Hindlimb muscle (tissue), 1 donor: ENCODE data around the gene SLFN13. TPM values are rescaled to one million over a fixed set of nuclear protein-coding genes. Genes with fewer than 3 reads are reported as not detected.
"Not testable (repeated sequence)": the region's sequence is repeated elsewhere in the genome, so short reads cannot be mapped to it uniquely, and the experiment has no call there.

ENCODE experiments used
- DNase-seq: peaks from one replicate; pipeline ENCODE4 v3.0.0-alpha.2; 2013
- polyA plus RNA-seq: library from polyadenylated mRNA; unstranded; fragments of 120-200 nt; gene quantifications from one replicate; pipeline ENCODE4 v1.2.1, GENCODE V29; 2013; ENCODE audit not compliant: insufficient read length

Gene SLFN13
- polyA plus RNA-seq, 1 donor = 6.9 TPM

GRCh38 chr17:35432176-35433074 lies 16.1 kb downstream of the SLFN13 start, which contains the start of gene SLFN12:
Gene SLFN12 (minus strand): TSS chr17:35432500. CDS start chr17:35423028, 9,472 bp downstream.
- DNase-seq = peak; percentile 91

- no peak for DNase-seq
These were observed 18.9 kb downstream of the SLFN13 start for GRCh38 chr17:35429702-35430101.

DNA sequence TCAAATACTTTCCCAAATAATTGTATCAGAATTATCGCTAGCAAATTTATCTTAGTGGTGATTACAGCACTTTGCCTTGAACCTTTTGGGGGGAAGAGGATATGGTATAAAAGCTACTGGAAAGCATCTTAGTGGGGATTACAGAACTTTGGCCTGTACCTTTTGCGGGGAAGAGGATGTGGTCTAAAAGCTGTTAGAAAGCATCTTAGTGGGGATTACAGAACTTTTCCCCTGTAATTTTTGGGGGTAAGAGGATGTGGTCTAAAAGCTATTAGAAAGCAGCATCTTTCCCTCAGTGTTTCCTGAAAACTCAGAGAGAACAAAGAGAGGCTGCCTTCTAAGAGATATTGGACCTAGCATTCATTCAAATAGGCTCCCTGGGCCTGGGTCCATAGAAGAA lies 20.3 kb downstream of the SLFN13 start:
- no peak for DNase-seq

DNA sequence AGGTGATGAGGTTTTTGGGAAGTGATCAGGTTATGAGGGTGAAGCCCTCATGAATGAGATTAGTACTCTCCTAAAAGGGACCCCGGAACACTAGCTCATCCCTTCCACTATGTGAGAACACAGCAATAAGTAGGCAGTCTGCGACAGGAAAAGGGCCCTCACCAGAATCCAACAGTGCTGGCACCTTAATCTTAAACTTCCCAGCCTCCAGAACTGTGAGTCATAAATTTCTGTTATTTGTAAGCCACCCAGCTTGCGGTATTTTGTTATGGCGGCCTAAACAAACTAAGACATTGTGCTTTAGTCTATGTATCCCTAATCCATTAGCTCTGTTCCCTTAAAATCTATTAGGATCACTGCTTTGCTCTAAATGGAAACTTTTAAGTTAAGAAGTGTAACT lies 24.8 kb downstream of the SLFN13 start:
- DNase-seq = no peak

GRCh38 chr17:35421069-35421468 lies 27.5 kb downstream of the SLFN13 start:
- DNase-seq = not testable (repeated sequence)

DNA sequence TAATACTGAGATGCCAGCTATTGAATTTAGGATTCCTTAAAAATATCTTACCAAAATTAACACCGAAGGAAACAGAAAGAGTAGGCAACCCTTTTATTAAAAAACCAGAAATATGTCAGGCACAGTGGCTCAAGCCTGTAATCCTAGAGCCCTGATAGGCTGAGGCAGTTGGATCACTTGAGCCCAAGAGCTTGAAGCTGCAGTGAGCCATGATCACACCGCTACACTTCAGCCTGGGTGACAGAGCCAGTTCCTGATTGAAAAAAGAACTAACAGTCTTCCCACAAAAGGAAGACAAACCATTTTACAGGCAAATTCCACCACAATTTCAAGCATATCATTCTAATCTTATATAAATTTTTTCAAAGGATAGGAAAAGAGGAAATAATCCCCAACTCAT lies 31.9 kb downstream of the SLFN13 start:
- DNase-seq = no peak

DNA sequence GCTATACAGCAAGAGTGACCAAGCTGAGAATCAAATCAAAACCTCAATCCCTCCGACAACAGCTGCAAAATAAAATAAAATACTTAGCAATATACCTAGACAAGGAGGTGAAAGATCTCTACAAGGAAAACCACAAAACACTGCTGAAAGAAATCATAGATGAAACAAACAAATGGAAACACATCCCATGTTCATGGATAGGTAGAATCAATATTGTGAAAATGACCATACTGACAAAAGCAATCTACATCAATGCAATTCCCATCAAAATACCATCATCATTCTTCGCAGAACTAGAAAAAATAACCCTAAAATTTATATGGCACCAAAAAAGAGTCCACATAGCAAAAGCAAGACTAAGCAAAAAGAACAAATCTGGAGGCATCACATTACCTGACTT lies 33.9 kb downstream of the SLFN13 start:
- DNase-seq = not testable (repeated sequence)

GRCh38 chr17:35414247-35414646 lies 34.3 kb downstream of the SLFN13 start:
- no peak for DNase-seq

GRCh38 chr17:35407531-35407930 lies 41.0 kb downstream of the SLFN13 start:
- DNase-seq = no peak

DNA sequence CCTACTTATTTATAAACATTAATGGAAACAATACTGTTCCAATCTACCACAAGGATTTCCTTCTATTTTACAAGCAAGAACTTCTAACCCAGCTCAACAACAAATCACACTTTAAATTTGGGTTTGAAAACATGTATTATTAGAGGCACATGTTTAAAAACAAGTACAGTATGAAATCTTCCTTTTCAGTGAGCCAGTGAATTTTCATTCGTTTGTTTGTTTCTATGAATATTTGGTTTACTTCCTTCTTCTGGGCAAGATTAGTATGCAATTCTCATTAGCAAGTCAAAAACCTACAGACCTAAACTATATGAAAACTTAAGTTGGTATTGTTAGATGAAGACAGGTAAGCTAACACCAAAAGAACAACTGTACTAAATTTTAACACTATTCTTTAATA lies 42.0 kb downstream of the SLFN13 start:
- DNase-seq = no peak

DNA sequence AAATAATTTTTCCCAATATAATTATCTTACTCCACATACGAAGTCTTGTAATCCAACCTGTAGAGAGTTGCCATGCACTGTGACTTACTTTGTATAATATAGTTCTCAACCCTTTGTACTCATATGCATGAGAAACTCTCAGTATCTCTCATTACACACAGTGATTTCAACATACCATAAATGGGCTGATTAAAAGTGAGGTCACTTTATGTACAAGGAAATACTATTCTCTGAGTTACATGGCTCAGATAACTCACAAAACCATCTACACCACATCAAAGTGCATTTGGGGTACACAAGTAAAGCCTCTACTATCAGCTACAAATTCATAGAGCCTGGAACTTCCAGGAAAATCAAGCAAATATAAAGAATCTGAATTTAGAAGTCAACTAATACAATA lies 44.2 kb downstream of the SLFN13 start:
- DNase-seq = no peak

DNA sequence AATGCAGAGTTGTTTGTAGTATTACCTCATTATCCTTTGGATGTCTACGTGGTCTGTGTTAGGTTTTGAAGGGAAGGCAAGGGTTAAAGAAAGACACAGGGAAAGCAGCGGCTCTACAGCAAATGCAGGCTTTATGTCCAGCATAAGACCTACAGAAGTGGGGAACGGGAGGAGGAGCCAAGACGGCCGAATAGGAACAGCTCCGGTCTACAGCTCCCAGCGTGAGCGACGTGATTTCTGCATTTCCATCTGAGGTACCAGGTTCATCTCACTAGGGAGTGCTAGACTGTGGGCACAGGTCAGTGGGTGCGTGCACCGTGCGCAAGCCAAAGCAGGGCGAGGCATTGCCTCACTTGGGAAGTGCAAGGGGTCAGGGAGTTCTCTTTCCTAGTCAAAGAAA lies 54.8 kb downstream of the SLFN13 start:
- DNase-seq = not testable (repeated sequence)

GRCh38 chr17:35390663-35391062 lies 57.9 kb downstream of the SLFN13 start:
- DNase-seq = no peak

DNA sequence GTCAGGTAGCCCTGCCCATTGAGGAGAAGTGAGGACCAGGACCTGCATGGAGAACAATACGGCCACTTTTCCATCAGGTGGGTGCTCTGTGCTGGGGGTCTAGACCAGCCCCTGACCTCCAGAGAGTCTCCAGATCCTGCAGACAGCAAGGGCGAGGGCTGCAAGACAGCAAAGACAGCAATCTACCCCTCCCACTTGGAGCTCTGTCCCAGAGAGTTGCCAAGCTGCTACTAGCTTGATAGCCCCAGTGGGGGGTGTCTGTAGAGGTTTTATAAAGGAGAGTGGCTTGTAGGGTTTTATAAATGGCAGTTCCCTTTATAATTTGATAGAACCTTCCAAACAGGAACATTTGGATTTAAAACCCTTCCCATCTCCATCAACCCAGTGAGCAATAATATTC lies 58.4 kb downstream of the SLFN13 start:
- DNase-seq = no peak

DNA sequence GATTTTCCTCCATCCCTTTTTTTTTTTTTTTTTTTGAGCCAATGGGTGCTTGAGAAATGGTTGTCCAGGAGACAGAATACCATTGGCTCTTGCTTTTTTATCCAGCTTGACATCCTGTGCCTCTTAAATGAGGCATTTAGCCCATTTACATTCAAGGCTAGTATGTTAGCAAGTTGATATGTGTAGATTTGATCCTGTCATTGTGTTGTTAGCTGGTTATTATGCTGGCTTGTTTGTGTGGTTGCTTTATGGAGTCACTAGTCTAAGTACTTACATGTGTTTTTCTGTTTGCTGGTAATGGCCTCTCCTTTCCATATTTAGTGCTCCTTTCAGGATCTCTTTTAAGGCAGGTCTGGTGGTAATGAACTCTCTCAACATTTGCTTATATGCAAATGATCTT lies 61.1 kb downstream of the SLFN13 start:
- DNase-seq = no peak

Other genes starting within 250 kb of the SLFN13 start
- 5.4 TPM for gene SLFN5, start 205.7 kb downstream of the SLFN13 start, polyA plus RNA-seq
- gene SLFN11, start 75.1 kb downstream of the SLFN13 start, polyA plus RNA-seq = 18.8 TPM
- gene SLFN12, start 16.3 kb downstream of the SLFN13 start, polyA plus RNA-seq = 8.2 TPM
- gene SLFN12L, start 88.9 kb upstream of the SLFN13 start, polyA plus RNA-seq = 0.19 TPM
- 0.19 TPM for gene SLFN14, start 112.1 kb upstream of the SLFN13 start, polyA plus RNA-seq
- 7.7 TPM for gene PEX12, start 129.8 kb upstream of the SLFN13 start, polyA plus RNA-seq
- 74.1 TPM for gene AP2B1, start 138.6 kb upstream of the SLFN13 start, polyA plus RNA-seq